GM12878 (cell line): ENCODE data around the gene CACFD1. TPM values are rescaled to one million over a fixed set of nuclear protein-coding genes. Genes with fewer than 3 reads are reported as not detected.

Source experiments
- CTCF ChIP-seq, 3 experiments: IDR thresholded peaks in 2 of 3; conservative IDR thresholded peaks in 1 of 3; 2 replicates each; pipeline ENCODE4 v1.5.1; 2011; ENCODE audit warnings: low read depth in 3 of 3, low read length in 3 of 3, mild to moderate bottlenecking in 3 of 3, control low read depth in 2 of 3, moderate library complexity in 2 of 3, inconsistent platforms in 1 of 3, mixed read lengths in 1 of 3; ENCODE audit not compliant: control insufficient read depth in 2 of 3, insufficient read depth in 1 of 3; ENCODE audit errors: extremely low read depth in 1 of 3
- EGR1 ChIP-seq, 2 experiments: IDR thresholded peaks; 1 replicate in 1 of 2; 2 replicates in 1 of 2; pipeline ENCODE4 v1.6.1; 2011 to 2012; ENCODE audit warnings: low read depth in 2 of 2, low read length in 2 of 2, borderline replicate concordance in 1 of 2, mild to moderate bottlenecking in 1 of 2, moderate library complexity in 1 of 2
- FOXK2 ChIP-seq: fragments of 450-650 bp; IDR thresholded peaks from 2 replicates; pipeline ENCODE4 v1.6.1; 2017; ENCODE audit warnings: mild to moderate bottlenecking, moderate library complexity
- GABPA ChIP-seq: IDR thresholded peaks from 2 replicates; pipeline ENCODE4 v1.6.1; 2014; ENCODE audit warnings: antibody characterized with exemption, low read depth, mild to moderate bottlenecking, inconsistent platforms
- JUND ChIP-seq: IDR thresholded peaks from 2 replicates; pipeline ENCODE4 v1.6.1; 2012; ENCODE audit warnings: low read depth, mild to moderate bottlenecking, low read length, improper control_type of control experiment, moderate library complexity
- MAX ChIP-seq: IDR thresholded peaks from 2 replicates; pipeline ENCODE4 v1.6.1; 2012; ENCODE audit warnings: low read depth, low read length, improper control_type of control experiment
- NBN ChIP-seq: fragments of 450-650 bp; IDR thresholded peaks from 2 replicates; pipeline ENCODE4 v1.6.1; 2016
- NFYA ChIP-seq: IDR thresholded peaks from 2 replicates; pipeline ENCODE4 v1.6.1; 2011; ENCODE audit warnings: low read depth, mild to moderate bottlenecking, low read length, improper control_type of control experiment, borderline replicate concordance
- NFYB ChIP-seq: IDR thresholded peaks from 2 replicates; pipeline ENCODE4 v1.6.1; 2011; ENCODE audit warnings: low read depth, mild to moderate bottlenecking, low read length, improper control_type of control experiment, moderate library complexity; ENCODE audit not compliant: insufficient read depth
- POLR2A ChIP-seq: IDR thresholded peaks from 2 replicates; pipeline ENCODE4 v1.6.1; 2011; ENCODE audit warnings: low read depth, mild to moderate bottlenecking, low read length
- POLR2AphosphoS5 ChIP-seq: IDR thresholded peaks from 2 replicates; pipeline ENCODE4 v1.6.1; 2011; ENCODE audit warnings: mild to moderate bottlenecking, low read length, inconsistent platforms
- RELB ChIP-seq: fragments of 450-650 bp; IDR thresholded peaks from 2 replicates; pipeline ENCODE4 v1.6.1; 2017; ENCODE audit warnings: low read depth, mild to moderate bottlenecking, moderate library complexity
- SMC3 ChIP-seq: IDR thresholded peaks from 2 replicates; pipeline ENCODE4 v1.6.1; 2011; ENCODE audit warnings: low read length, improper control_type of control experiment, borderline replicate concordance
- TCF12 ChIP-seq: IDR thresholded peaks from 2 replicates; pipeline ENCODE4 v1.6.1; 2011; ENCODE audit warnings: low read depth, mild to moderate bottlenecking, low read length
- TCF3 ChIP-seq: IDR thresholded peaks from 2 replicates; pipeline ENCODE4 v1.6.1; 2012; ENCODE audit warnings: low read depth, mild to moderate bottlenecking, low read length, borderline replicate concordance; ENCODE audit not compliant: insufficient read depth
- YBX1 ChIP-seq: fragments of 450-650 bp; IDR thresholded peaks from 2 replicates; pipeline ENCODE4 v1.6.1; 2016; ENCODE audit warnings: antibody characterized with exemption
- ZZZ3 ChIP-seq: IDR thresholded peaks from 2 replicates; pipeline ENCODE4 v1.6.1; 2011; ENCODE audit warnings: low read depth; ENCODE audit not compliant: control insufficient read depth, insufficient read length
- polyA plus RNA-seq, 11 experiments: library from polyadenylated mRNA; depleted of rRNA in 4 of 11; unstranded in 6 of 11; stranded (reverse) in 5 of 11; fragments of >200 nt; fragmentation: Nextera tagmentation in 4 of 11; fragmentation: Illumina TruSeq in 1 of 11; extraction: Ambion mirVana in 4 of 11; extraction: Trizol in 1 of 11; gene quantifications; 1 replicate in 1 of 11; 2 replicates in 10 of 11; pipeline versions ENCODE4 v1.2.1 to v1.2.3, GENCODE V29; 2011 to 2016; ENCODE audit warnings: inconsistent platforms in 2 of 11, missing spikeins in 2 of 11, low read depth in 1 of 11
- total RNA-seq, 4 experiments: library from RNA; depleted of rRNA in 3 of 4; stranded (reverse); fragments of >200 nt in 3 of 4; fragmentation: Illumina TruSeq in 1 of 4; extraction: Trizol in 1 of 4; gene quantifications; 2 replicates each; pipeline versions ENCODE4 v1.2.1 to v1.2.3, GENCODE V29; 2013 to 2021
- TF ChIP-seq, protein P1 (sequence below): fragments of 450-650 bp; IDR thresholded peaks from 2 replicates; pipeline ENCODE4 v1.6.1; 2017; ENCODE audit warnings: mild to moderate bottlenecking, moderate library complexity
- TF ChIP-seq, protein P2 (sequence below): IDR thresholded peaks from 2 replicates; pipeline ENCODE4 v1.6.1; 2011; ENCODE audit warnings: low read depth, mild to moderate bottlenecking, low read length, moderate library complexity, borderline replicate concordance; ENCODE audit errors: extremely low read depth

Gene CACFD1
- total and polyA plus RNA-seq, 10 of the 15 experiments (the other 5 are each of a cell fraction or from before 2014, with no cell fraction given) = 0.09 to 5.8 (median 1.4) TPM; not detected in 1

GRCh38 chr9:133421615-133422542, 37.9 kb upstream of the CACFD1 start, which contains the start of gene ADAMTS13 (continued):
- TF ChIP-seq GABPA (no peak), YBX1 (no peak), RELB (peak; percentile 91), POLR2AphosphoS5 (no peak), NFYB (no peak), ZZZ3 (no peak), POLR2A (peak; percentile 57; the same call in 1 of the 2 replicates), NBN (peak; percentile 95), TCF3 (no peak), CTCF (IDR thresholded peaks at IDR 0.05 in 2 of 3, conservative IDR thresholded peaks at IDR 0.05 in 1 of 3; ENCODE audit: control insufficient read depth in 2 of 3, extremely low read depth in 1 of 3, insufficient read depth in 1 of 3, low read depth in 3 of 3, low read length in 3 of 3) (peak; percentile 22 to 27 (median 23); a peak in 3 of 6 replicates), JUND (no peak), MAX (no peak; the same call in 1 of the 2 replicates), TCF12 (peak; percentile 49; the same call in 1 of the 2 replicates), EGR1 (IDR thresholded peaks at IDR 0.05; ENCODE audit: borderline replicate concordance in 1 of 2, low read depth in 2 of 2, low read length in 2 of 2) (no peak), NFYA (no peak), SMC3 (no peak; the same call in 1 of the 2 replicates), FOXK2 (no peak)
- TF ChIP-seq, protein P1, sequence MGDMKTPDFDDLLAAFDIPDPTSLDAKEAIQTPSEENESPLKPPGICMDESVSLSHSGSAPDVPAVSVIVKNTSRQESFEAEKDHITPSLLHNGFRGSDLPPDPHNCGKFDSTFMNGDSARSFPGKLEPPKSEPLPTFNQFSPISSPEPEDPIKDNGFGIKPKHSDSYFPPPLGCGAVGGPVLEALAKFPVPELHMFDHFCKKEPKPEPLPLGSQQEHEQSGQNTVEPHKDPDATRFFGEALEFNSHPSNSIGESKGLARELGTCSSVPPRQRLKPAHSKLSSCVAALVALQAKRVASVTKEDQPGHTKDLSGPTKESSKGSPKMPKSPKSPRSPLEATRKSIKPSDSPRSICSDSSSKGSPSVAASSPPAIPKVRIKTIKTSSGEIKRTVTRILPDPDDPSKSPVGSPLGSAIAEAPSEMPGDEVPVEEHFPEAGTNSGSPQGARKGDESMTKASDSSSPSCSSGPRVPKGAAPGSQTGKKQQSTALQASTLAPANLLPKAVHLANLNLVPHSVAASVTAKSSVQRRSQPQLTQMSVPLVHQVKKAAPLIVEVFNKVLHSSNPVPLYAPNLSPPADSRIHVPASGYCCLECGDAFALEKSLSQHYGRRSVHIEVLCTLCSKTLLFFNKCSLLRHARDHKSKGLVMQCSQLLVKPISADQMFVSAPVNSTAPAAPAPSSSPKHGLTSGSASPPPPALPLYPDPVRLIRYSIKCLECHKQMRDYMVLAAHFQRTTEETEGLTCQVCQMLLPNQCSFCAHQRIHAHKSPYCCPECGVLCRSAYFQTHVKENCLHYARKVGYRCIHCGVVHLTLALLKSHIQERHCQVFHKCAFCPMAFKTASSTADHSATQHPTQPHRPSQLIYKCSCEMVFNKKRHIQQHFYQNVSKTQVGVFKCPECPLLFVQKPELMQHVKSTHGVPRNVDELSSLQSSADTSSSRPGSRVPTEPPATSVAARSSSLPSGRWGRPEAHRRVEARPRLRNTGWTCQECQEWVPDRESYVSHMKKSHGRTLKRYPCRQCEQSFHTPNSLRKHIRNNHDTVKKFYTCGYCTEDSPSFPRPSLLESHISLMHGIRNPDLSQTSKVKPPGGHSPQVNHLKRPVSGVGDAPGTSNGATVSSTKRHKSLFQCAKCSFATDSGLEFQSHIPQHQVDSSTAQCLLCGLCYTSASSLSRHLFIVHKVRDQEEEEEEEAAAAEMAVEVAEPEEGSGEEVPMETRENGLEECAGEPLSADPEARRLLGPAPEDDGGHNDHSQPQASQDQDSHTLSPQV = no peak
- TF ChIP-seq, protein P2, sequence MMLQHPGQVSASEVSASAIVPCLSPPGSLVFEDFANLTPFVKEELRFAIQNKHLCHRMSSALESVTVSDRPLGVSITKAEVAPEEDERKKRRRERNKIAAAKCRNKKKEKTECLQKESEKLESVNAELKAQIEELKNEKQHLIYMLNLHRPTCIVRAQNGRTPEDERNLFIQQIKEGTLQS = no peak
